NCI-H460 (cell line): Measurements from ENCODE around the gene TRIM8. TPM values are rescaled to one million over a fixed set of nuclear protein-coding genes. Genes with fewer than 3 reads are reported as not detected.

Experiments used
- DNase-seq: peaks from one replicate; pipeline ENCODE4 v3.0.0-alpha.2; 2016; ENCODE audit warnings: low read depth; ENCODE audit errors: extremely low read depth
- total RNA-seq: library from RNA; depleted of rRNA; stranded (reverse); fragments of >200 nt; shearing (Covaris generic); gene quantifications from 2 replicates; pipeline ENCODE4 v1.2.3, GENCODE V29; 2014

TRIM8 gene
- total RNA-seq, 1 experiment from 2014 or later = 36.9 TPM

- no peak for DNase-seq
These were observed 29.4 kb upstream of the TRIM8 start for GRCh38 chr10:102614888-102615287.

- DNase-seq = no peak
These were observed 28.9 kb upstream of the TRIM8 start for GRCh38 chr10:102615361-102615760.

GRCh38 chr10:102616066-102616770, 28.1 kb upstream of the TRIM8 start:
- no peak for DNase-seq

- DNase-seq = no peak
These were observed 27.2 kb upstream of the TRIM8 start for GRCh38 chr10:102617041-102617440.

GRCh38 chr10:102617816-102618215, 26.5 kb upstream of the TRIM8 start:
- no peak for DNase-seq

GRCh38 chr10:102619281-102619981, 24.8 kb upstream of the TRIM8 start:
- no peak for DNase-seq

GRCh38 chr10:102620138-102620590, 24.1 kb upstream of the TRIM8 start:
- no peak for DNase-seq

DNA sequence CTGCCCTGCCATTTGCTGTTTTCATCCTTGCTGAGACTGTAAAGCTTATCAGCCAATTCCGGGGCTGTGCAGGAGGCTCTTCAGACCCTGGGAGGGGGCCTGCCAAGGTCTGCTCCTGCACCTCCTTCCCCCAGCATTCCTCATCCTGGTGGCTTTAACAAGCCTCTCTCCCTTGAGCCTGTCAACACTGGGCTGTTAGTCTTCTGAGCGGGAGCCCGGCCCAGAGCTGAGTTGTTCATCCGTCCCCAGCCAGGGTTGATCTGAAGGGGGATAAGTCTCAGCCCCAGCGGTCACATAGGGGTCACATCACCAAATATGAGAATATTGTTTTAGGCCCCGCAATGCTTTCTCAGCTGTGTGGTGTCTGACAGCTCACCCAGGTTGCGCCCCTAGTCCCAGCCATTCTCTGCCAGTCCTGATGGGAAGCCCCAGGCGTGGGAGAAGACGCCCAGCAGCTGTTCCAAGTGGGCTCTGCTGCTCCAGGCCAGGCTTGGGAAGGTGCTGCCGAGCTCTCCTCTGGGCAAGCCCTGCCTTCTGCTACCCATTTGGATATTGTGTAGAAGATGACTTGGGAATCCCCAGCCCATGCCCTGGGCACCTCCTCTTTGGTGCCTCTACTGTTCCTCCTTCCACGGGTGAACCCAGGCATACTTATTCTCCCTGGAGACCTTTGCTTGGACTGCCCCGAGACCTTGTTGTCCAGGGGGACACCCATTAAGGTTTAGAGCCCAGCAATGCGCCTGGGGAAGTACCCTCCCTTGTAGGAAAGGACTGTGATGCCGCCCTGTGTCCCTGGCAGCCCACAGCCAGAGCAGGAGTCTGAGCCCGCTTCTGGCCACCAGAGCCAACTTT, 23.5 kb upstream of the TRIM8 start:
- no peak for DNase-seq

DNA sequence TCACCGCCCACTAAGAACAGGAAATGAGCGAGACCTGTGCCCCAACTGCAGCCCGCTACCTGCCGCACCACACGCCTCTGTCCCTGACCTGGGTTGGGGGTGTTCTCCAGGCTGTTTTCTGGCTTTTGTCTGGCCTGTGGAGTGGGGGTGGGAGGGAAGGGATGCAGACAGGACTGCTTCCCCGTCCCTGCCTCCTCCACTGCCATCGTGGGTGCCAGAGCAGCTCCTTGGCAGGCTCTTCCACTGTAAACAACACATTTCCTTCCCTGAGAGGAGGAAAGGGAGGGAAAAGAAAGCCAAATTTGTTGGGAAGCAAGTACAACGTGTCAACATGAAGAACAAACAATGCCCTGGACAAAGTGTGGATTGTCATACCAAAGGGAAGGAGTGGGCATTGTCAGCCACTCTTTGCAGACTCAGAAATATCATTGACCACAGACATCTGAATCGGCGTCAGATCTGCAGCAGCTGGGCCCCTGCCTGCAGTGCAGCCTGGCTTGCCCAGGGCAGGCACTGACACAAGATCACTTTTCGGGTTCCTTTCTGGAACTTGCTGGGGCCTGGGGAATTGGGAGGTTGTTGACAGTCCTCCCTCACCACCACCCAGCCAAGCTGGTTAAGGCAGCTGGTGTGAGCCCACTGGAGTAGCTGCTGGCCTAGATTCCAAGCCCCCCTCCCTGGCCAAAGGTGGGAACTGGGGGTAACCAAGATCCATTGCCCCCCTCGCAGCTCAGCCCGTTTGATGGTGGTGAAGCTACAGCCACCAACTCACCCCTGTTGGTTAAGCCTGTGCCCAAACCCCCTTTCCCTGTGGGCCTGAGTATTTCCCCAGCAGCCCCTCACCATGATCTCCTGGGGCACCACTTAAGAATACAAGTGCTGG, 22.6 kb upstream of the TRIM8 start:
- DNase-seq = no peak

DNA sequence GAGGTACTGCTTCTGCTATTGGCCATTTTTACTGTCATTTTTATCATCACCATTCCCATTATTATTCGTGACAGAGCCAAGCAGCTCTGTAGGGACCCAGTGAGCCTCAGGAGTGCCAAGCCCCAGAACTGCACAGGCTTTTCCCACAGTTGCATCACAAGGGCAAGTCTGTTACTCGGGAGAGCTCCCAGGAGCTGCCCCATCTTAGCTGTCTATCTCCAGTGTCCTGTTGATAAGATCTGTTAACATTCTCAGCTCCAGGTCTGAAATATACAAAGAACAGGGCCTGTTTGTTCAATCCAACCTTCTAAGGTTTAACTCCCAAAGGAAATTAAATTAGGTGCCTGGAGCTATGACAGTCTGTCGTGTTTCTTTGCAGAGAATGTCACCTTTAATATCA, 20.2 kb upstream of the TRIM8 start:
- DNase-seq = no peak

- no peak for DNase-seq
These were observed 19.3 kb upstream of the TRIM8 start for GRCh38 chr10:102624751-102625645.

GRCh38 chr10:102626026-102626685, 18.1 kb upstream of the TRIM8 start:
- DNase-seq = no peak

GRCh38 chr10:102627291-102627735, 17.0 kb upstream of the TRIM8 start:
- DNase-seq = no peak

DNA sequence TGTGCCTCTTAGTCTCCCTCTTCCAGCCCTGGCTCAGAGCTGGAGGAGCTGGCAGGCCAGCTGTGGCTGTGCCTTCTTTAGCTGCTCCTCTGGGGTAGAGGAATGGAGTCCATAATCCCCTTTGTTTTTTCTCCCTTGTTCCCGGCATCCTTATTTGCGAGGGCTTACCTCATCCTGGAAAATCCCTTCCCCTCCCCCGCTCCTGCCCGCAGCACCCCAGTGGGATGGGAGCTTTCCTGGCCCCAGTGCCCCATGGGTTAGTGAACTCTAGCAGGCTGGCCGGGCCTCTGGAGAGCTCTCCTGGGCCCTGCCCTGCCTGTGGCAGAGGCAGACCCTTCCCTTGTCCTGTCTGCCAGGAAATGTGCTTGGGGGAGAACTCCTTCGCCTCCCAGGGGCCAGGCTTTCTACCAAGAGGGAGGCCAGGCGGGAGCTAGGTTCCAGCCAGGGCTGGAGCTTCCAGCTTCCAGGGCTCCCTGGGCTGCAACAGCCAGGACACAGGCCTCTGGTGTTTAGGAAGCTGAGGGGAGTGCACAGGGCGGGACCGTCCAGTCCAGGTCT, 16.5 kb upstream of the TRIM8 start:
- no peak for DNase-seq

DNA sequence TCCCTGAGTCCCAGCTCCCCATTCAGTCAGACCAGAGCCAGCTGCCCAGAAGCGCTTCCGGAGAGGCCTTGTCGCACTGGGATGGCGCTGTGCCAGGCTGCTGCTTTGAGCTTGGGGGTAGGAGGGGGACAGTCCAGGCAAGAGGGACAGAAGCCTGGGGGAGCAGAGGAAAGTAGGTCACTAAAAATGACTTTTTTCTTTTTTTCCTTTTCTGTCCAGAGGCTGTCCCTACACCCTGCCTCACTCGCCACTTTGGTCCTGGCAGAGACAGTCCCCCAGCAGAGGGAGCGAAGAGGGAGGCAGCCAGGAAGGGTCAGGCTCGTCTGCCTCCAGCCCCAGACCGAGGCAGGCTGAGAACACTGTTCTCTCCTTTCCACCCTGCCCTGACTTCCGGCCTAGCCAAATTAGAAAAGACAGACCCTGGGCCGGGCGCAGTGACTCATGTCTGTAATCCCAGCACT, 15.8 kb upstream of the TRIM8 start:
- DNase-seq = no peak

GRCh38 chr10:102629661-102630614, 14.3 kb upstream of the TRIM8 start:
- DNase-seq = no peak

- no peak for DNase-seq
These were observed 13.6 kb upstream of the TRIM8 start for GRCh38 chr10:102630663-102631062.
